ENCODE measurements around the gene PGRMC2. TPM values are rescaled to one million over a fixed set of nuclear protein-coding genes. Genes with fewer than 3 reads are reported as not detected.

The PGRMC2 gene
- total and polyA plus RNA-seq, 11 donors, result 23.1 to 84.1 (median 72.1) TPM

DNA sequence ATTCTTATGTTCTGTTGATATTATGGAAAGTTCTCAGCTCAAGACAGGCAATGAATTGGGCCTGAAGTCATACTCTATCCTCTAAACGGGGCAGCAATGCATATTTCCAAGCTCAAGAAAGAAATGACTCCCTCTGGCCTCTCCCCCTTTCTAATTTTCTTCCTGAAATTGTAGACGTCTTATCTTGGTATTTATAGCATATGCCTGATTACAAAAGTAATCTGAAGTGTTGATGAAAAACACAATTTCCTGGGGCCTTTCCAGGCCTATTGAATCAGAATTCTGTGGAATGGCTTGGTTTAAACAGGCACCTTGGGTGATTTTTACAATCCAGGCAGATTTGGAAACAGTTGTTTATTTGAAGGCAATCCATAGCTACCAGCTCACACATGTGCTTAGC is 21.4 kb upstream of the PGRMC2 start:
- TF ChIP-seq, protein P1, sequence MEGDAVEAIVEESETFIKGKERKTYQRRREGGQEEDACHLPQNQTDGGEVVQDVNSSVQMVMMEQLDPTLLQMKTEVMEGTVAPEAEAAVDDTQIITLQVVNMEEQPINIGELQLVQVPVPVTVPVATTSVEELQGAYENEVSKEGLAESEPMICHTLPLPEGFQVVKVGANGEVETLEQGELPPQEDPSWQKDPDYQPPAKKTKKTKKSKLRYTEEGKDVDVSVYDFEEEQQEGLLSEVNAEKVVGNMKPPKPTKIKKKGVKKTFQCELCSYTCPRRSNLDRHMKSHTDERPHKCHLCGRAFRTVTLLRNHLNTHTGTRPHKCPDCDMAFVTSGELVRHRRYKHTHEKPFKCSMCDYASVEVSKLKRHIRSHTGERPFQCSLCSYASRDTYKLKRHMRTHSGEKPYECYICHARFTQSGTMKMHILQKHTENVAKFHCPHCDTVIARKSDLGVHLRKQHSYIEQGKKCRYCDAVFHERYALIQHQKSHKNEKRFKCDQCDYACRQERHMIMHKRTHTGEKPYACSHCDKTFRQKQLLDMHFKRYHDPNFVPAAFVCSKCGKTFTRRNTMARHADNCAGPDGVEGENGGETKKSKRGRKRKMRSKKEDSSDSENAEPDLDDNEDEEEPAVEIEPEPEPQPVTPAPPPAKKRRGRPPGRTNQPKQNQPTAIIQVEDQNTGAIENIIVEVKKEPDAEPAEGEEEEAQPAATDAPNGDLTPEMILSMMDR (IDR thresholded peaks at IDR 0.05), result no peak
- no peaks in the 10 kb centered on the region for H3K36me3 ChIP-seq
- peaks cover 0 to 34% (median 11%) of the 10 kb centered on the region in 12 donors for H3K4me1 ChIP-seq
- H3K9me3 ChIP-seq, result no peaks in the 10 kb centered on the region
- WGBS, 4 donors, result 11 to 21% (median 15%) methylated on average over 2 of the region's 2 CpGs
- intact Hi-C loops (cut with DNase I), result loop anchor here in 1 of 10 donors (10.0 kb wide), 1 partner anchor 506 kb away; no protein-coding TSS in a partner anchor
- H3K27ac ChIP-seq, result peak overlapping the region in 8 of 12 donors; percentile 9 to 64 (median 40)
- DNase-seq (no peak), ATAC-seq (peak in 3 of 4 donors; percentile 24 to 35 (median 25))
- no peak overlapping the region for H3K4me3 ChIP-seq
- no peaks in the 10 kb centered on the region for H3K27me3 ChIP-seq

DNA sequence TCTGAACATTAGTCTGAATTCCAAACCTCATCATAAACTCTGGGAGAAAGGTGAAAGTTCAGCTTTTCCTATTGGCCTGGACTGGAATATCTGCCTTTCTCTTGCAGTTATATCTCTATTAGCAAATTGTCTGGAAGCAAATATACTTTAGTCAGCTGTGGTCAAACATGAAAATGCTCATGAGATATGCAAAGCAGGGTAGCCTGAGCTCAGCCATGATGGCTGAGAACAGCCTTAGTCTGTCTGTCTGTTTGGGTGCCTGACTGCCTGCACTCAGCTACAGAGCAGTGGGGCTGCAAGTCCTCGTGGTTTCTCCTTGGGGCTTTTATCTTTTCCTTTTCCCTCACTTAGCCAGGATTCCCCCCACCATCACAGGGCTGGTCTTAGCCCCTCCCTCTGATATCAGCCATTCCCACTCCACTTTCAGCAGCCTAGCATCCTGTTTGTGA is 19.5 kb upstream of the PGRMC2 start:
- H3K4me3 ChIP-seq, result no peak overlapping the region

DNA sequence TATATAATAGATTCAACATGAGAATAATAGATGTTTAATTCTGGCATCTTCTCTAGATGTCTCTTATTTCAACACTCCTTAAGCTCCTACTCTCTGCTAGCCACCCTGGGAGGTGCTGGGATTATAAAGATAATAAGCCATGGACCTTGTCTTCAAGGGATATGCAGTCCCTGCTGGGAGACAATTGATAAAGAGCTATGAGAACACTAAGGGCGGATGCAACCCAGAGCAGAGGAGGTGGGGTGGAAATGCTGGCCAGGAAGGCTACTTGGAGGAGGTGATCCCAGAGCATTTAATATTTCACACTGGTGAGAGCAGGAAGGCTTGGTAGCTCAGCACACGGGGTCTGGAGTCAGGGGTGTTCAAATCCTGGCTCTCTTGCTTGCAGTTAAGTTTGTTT is 18.3 kb upstream of the PGRMC2 start:
- no peak overlapping the region for H3K4me3 ChIP-seq
- DNase-seq (no peak), ATAC-seq (no peak)
- peaks cover 0 to 29% (median 11%) of the 10 kb centered on the region in 12 donors for H3K4me1 ChIP-seq
- intact Hi-C loops (cut with DNase I), result loop anchor here in 1 of 10 donors (10.0 kb wide), 1 partner anchor 509 kb away; no protein-coding TSS in a partner anchor
- H3K9me3 ChIP-seq, result no peaks in the 10 kb centered on the region
- no peak for TF ChIP-seq POLR2A (IDR thresholded peaks at IDR 0.05)
- 84 to 93% (median 89%) methylated on average over 2 of the region's 2 CpGs for WGBS, 4 donors
- H3K36me3 ChIP-seq, result peaks cover 0 to 2% (median 0%) of the 10 kb centered on the region in 9 donors
- no peak overlapping the region for H3K27ac ChIP-seq
- H3K27me3 ChIP-seq, result no peaks in the 10 kb centered on the region

More for the DNA sequence above, 19.5 kb upstream of the PGRMC2 start:
- TF ChIP-seq, protein P1 (IDR thresholded peaks at IDR 0.05), result no peak
- no peak for TF ChIP-seq POLR2A (IDR thresholded peaks at IDR 0.05)
- ATAC-seq (no peak), DNase-seq (no peak)
- Histone ChIP-seq H3K4me1 (peaks cover 0 to 34% (median 11%) of the 10 kb centered on the region in 12 donors), H3K27me3 (no peaks in the 10 kb centered on the region), H3K36me3 (no peaks in the 10 kb centered on the region), H3K9me3 (no peaks in the 10 kb centered on the region), H3K27ac (no peak overlapping the region)
- WGBS, 4 donors, result 41 to 58% (median 51%) methylated on average over 1 of the region's 1 CpG
- intact Hi-C loops (cut with DNase I), result loop anchor here in 1 of 10 donors (10.0 kb wide), 1 partner anchor 508 kb away; no protein-coding TSS in a partner anchor

DNA sequence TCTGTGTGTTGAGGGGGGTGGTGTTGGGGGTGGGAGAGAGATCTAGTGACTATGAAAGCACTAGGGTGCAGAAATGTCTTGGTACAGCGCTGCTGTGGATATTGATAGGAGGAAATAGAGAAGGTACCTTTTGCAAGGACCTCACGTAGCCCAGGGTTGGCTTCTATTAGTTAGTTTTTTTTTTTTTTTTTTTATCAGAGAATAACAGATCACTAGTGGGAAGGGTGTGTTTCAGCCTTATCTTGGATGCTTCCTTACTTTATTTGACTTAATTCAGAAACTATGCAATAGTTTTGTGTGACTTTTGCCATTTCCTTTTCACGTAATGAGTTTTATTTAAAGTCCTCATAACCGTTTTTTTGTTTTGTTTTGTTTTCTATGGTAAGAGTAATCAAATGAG is 16.4 kb upstream of the PGRMC2 start:
- Histone ChIP-seq H3K27ac (peak overlapping the region in 5 of 12 donors; percentile 32 to 58 (median 38)), H3K36me3 (peaks cover 0 to 7% (median 0%) of the 10 kb centered on the region in 9 donors), H3K27me3 (no peaks in the 10 kb centered on the region), H3K4me1 (peaks cover 0 to 14% (median 3%) of the 10 kb centered on the region in 12 donors), H3K4me3 (no peak overlapping the region), H3K9me3 (no peaks in the 10 kb centered on the region)
- DNase-seq (no peak), ATAC-seq (peak; percentile 31 to 54 (median 44))
- WGBS, 4 donors, result 57 to 66% (median 61%) methylated on average over 4 of the region's 4 CpGs
- intact Hi-C loops (cut with DNase I), result loop anchor here in 1 of 10 donors (10.0 kb wide), 1 partner anchor 511 kb away; no protein-coding TSS in a partner anchor
- no peak for TF ChIP-seq POLR2A (IDR thresholded peaks at IDR 0.05)
- TF ChIP-seq, protein P1 (IDR thresholded peaks at IDR 0.05), result no peak

Measured in heart left ventricle (tissue), 16 donors.